Activated CD8-positive, alpha-beta memory T cell treated with anti-CD3 and anti-CD28 coated beads for 4 hours (primary cell): Measurements from ENCODE around the gene ZNF415.
"Not testable (repeated sequence)": the region's sequence is repeated elsewhere in the genome, so short reads cannot be mapped to it uniquely, and the experiment has no call there.

Source experiments
- DNase-seq, 2 donors: peaks; one replicate each; pipeline ENCODE4 v3.0.0-alpha.2; 2020; ENCODE audit warnings: low read depth in 2 of 2

ZNF415 gene

DNA sequence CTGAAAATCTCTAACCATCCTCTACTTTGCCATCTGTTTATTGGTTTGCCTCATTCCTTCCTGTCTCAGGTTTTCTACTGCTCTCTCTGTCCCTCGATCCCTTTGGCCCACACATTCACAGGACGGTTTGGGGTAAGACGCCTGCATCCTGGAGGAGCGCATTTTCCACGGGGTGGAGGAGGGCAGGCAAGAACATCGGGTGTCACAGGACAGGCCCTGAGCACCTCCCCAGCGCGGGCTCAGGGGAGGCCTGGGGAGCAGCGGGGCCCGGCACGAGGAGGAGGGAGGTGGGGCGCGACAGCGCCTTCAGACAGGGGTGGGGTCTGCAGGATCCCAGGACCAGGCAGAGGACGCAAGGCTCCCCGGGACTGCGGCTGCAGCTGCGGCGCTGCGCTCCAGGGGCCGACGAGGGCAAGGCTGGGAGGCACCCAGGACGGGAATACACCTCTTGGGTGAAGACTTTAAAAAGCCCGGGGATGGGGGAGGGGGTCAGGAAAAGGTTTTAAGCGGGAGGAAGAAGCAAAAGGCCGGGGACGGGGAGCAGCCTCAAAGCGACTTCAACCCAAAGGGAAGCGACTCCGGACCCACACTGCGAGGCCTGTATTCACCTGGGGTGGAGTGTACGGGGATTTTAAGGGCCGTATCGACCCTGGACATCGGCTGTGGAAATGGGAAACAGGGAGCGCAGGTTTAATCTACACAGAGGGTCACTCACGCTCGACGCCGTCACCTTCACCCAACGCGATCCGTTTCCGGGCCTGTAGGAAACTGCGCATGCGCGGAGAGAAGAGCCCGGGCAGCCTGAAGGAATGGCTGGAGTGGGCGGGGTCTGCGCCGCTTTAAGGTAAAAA lies at the start of gene ZNF415:
TSS of gene ZNF415 (minus strand) at position 770 of the 851 bp plus-strand sequence. CDS start 10,234 bp downstream, outside the sequence.
- peak in 1 of 2 donors; percentile 7 for DNase-seq

DNA sequence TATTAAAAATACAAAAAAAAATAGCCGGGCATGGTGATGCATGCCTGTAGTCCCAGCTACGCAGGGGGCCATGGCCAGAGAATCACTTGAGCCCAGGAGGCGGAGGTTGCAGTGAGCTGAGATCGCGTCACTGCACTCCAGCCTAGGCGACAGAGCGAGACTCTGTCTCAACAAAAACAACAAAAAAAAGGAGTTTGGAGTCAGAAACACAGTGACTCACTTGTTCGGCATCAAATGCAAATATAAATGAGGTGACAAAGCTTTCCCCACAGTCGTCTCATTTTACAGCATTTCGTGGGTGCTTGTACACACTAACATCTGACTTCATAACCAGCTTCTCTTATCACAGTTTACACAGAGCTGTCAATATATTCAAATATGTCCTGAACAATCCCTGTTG lies 49.5 kb upstream of the ZNF415 start:
- DNase-seq: no peak

DNA sequence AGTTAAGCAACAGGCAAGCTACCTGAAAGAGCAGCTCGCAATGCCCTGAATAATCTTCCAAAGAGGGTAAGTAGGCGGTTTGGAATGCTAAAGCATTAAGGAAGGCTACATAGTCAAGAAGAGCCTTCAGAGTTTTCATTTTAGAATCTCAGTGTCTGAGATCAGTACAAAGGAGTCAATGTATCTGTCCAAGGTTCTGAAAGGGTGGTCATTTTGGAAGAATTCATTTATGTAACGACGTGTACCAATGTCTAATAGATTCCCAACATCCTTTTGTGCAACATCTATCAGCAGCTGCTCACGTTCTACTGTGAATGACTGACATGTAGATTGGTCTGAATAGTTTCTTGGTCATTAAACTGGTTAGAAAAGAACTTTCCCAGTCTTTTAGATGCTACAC lies 45.3 kb upstream of the ZNF415 start:
- no peak for DNase-seq

DNA sequence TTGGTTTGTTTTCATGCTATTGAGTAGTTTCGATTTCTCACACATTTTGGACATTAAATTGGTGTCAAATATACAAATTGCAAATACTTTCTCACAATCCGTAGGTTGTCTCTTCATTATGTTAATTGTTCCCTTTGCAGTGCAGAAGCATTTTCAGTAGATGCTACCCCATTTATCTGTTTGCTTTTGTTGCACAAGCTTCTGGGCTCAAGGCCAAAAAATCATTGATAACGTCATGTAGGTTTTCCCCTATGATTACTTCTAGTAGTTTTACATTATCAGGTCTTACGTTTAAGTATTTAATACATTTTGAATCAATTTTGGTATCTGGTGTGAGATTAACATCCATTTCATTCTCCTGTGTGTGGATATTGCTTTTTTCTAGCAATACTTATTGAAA lies 40.2 kb upstream of the ZNF415 start:
- DNase-seq: no peak

DNA sequence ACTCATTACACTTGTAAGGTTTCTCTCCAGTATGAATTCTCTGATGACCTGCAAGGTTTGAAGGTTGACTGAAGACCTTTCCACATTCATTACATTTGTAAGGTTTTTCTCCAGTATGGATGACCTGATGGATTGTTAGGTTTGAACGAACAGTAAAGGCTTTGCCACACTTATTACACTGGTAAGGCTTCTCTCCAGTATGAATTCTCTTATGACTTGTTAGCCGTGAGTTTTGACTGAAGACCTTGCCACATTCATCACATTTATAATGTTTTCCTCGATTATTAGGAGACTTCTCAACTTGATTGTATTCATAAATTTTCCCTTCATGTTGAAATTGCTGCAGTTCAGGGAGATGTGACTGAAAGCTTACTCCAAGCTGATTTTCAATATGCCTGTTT lies 33.0 kb upstream of the ZNF415 start:
- DNase-seq: no peak

DNA sequence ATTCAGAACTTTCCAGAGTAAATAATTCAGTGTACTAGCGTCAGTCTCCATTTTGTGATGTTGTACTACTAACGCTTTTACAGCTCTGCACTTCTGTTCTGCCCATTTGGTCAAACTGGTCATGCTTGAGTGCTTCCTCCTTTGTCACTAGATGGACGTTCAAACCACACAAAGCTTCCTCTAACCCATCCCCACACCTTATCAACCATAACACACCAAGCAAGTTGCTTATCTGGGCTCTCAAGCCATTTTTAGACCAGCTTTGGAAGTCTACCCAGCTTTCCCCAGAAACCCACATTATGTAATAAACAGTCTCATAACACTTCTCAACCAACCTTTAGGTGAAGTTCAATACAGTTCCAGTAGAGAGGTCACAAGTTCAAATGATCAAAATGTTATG lies 28.4 kb upstream of the ZNF415 start:
- DNase-seq: no peak

DNA sequence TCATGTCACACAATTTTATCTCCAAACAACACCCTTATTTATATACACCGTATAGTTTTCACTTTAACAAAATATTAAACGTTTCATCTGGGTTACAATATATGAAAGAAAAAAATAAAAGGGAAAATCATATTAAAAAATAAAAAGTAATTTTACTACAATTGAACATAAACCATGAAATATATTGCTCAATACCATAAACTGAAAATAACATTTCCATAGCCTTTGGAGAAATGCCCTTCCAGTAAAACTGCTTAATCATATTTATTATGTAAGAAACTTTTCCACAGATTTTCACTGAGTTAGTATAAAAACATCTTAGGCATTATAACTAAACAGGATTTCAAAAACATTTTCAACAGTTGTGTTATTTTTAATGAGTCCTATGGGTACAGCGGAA lies 27.6 kb upstream of the ZNF415 start:
- no peak for DNase-seq

DNA sequence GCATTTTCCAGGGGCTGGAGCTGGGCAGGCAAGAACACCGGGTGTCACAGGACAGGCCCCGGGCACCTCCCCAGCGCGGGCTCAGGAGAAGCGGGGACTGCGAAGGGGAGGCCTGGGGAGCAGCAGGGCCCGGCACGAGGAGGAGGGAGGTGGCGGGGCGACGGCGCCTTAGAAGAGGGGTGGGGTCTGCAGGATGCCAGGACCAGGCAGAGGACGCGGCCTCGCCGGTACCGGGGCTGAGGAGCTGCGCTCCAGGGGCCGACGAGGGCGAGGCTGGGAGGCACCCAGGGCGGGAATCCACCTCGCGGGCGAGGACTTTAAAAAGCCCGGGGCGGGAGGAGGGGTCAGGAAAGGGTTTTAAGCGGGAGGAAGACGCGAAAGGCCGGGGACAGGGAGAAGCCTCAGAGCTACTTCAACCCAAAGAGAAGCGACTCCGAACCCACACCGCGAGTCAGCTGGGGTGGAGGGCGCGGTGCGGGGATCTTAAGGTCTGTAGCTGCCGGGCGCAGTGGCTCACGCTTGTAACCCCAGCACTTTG lies 25.5 kb upstream of the ZNF415 start:
- DNase-seq: peak in 1 of 2 donors; percentile 6

DNA sequence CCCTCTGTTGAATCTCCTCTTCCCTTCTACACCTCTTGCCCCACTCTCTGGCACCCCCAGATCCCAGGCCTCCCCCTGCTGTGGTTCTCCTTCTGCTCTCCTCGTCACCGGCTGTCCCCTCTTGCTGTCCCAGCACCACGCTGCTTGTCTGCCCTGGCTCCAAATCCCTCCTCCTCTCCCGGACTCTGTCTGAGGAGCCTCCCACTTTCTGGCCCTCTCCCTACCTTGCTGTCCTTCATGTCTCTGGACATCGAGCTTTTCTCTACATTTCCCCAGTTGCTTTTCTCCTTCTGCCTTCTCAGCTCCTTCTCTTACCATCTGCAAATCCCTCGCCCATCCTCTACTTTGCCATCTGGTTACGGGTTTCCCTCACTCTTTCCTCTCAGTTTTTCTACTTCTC lies 24.9 kb upstream of the ZNF415 start:
- DNase-seq: no peak

DNA sequence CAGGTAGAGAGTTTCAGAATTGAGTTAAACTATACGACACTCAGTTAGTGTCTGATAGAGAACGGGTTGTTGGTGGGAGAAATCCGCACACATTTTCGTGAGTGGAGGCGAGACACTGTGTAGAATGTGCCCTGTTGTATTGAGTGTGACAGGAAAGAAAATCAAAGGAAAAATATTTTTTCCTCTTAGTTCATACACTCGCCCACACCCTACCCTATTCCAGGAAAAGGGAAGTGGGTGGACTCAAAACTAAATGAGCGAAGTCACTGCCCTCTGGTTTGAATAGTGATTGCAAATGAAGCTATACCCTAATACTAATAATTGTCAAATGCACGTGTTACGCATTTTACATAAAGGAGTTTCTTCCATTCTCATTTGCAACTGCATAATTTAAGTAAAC lies 24.1 kb upstream of the ZNF415 start:
- DNase-seq: no peak

DNA sequence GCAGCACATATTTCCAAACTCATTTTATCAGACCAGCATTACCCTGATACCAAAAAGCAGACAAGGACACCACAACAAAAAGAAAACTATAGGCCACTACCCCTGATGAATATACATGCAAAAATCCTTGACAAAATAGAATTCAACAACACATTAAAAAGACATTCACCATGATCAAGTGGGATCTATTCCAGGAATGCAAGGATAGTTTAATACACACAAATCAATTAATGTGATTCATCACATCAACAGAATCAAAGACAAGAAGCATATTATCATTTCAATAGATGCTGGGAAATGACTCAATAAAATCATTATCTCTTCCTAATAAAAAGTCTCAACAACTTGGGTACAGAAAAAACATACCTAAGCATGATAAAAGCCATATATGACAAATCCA lies 14.9 kb upstream of the ZNF415 start:
- no peak for DNase-seq

DNA sequence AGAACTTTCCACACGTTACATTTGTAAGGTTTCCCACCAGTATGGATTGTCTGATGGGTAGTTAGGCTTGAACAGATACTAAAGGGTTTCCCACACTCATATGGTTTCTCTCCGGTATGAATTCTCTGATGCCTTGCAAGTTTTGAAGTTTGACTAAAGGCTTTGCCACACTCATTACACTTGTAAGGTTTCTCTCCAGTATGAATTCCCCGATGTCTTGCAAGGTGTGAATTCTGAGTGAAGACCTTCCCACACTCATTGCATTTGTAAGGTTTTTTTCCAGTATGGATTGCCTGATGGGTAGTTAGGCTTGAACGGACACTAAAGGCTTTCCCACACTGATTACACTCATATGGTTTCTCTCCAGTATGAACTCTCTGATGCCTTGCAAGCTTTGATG lies 7.6 kb upstream of the ZNF415 start:
- DNase-seq: no peak

DNA sequence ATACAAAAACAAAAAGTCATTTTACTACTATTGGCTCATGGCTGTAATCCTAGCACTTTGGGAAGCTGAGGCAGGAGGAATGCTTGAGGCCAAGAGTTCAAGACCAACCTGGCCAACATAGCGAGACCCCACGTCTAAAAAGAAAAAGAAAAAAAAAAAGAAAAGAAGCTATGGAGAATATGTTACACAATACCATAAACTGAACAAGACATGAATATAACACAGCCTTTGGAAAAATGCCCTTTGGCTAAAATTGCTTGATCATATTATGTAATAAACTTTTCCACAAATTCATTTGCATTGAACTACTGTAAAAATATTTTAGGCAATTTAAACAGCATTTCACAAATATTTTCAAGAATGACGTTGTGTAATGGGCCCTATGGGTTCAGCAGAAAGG lies 3.7 kb upstream of the ZNF415 start:
- no peak for DNase-seq

DNA sequence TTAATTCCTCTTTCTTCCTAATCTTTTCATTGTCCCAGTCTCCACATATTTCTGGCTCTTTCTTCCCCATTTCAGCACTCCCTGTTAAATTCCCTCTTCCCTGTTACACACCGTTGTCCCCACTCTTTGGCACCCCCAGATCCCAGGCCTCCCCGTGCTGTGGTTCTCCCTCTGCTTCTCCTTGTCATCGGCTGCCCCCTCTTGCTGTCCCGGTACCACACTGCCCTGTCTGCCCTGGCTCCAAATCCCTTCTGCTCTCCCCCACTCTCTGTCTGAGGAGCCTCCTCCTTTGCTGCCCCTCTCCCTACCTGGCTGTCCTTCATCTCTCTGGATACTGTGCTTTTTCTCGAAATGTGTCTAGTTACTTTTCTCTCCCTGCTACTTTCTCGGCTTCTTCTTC lies 983 bp downstream of the ZNF415 start:
- no peak for DNase-seq

DNA sequence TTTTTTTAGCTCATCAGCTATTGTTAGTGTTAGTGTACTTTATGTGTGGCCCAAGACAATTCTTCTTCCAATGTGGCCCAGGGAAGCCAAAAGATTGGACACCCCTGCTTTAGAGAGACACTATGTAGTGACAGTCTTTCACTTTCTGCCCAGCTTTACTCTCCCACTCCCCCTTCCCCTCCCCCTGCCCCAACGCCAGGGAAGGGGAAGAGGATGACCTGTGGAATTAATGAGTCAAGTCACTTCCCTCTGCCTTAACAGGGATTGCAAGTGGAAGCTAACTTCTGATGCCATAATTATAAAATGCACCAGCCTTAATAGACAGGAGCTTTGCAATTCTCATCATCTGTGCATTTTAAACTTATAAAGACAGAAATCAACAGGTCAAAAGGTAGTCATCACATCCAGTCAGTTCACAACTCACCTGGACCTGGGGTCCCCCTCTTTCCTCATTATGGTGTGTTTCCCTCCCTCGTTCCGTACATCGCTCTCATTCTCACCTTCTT lies 1.6 kb downstream of the ZNF415 start:
- DNase-seq: no peak

DNA sequence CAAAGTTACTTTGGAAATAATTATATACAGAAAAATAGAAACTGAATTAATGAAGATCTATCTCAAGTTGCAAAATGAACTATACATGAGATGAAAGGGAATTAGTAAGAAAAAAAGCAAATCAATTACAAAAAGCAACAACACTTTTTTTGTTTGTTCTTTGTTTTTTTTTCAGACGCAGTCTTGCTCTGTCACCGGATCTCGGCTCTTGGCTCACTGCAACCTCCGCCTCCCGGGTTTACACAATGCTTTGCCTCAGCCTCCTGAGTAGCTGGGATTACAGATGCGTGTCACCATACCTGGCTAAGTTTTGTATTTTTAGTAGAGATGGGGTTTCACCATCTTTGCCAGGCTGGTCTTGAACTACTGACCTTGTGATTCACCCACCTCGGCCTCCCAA lies 2.2 kb downstream of the ZNF415 start:
- no peak for DNase-seq

DNA sequence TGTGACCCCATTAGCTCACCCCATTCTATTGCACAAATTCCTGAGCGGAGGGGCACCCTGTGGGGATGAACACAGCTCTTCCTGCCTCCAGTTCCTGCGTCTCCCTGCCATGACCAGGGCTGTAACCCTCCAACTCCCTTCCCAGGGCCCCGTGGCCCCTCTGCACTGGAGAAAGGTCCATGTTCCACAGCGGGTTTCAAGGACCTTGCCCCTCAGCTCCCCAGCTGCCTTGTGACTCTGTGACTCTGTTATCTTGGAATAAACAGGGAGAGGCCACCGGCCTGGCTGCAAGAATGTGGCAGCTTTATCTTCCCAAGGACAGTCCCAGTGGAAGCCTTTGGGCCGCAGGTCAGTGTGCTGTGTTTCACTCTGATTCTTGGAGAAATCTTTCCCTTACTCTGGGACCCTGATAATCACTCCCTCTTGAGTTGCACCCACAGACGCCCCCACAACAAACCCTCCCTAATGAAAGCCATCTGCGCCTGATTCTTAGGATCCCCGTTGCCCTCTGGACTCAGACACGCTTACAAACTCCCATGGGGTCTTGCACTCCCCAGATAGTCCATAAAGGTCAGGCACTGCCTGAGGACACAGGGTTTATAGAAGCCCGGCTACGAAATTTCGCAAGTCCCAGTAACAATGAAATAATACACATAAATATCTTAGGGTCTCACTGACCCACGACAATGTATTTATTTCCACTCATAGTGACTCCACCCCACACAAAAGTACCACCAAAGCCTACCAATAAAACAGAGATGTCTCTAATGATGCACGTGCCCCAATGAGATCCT lies 5.8 kb downstream of the ZNF415 start:
- not testable (repeated sequence) for DNase-seq

DNA sequence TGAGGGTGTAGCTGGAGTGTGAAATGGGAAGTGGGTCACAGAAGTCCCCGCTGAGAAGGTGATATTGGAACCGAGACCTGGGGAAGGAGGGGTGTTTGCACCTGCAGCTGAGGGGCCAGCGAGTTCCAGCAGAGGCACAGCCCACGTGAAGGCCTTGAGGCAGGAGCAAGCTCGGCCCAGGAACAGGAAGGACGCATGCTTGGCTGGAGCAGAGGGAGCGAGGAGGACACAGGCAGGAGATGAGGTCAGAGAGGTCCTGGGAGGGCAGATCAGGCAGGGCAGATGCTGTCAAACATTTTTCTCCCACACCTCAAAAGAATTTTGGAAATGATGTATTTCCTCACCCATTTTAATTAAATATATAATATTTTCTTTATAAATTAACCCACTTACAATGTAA lies 9.3 kb downstream of the ZNF415 start:
- no peak for DNase-seq

DNA sequence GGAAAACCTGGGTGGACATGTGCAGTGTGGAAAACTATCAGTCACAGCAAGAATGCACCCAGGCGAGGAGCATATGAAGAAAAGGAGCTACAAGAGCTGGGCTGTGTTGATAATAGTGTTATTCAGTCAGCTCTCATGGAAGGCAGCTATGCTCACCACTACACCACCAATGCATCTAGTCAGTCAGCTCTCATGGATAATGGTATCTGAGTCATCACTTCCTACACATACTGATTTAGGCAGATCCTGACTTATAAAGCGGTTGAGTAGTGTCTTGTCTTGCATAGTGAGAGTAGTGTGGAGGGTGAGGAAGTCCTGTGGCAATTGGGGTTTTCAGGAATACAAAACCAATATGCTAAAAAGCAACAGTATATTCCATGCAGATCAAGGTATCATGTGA lies 20.4 kb downstream of the ZNF415 start:
- no peak for DNase-seq

DNA sequence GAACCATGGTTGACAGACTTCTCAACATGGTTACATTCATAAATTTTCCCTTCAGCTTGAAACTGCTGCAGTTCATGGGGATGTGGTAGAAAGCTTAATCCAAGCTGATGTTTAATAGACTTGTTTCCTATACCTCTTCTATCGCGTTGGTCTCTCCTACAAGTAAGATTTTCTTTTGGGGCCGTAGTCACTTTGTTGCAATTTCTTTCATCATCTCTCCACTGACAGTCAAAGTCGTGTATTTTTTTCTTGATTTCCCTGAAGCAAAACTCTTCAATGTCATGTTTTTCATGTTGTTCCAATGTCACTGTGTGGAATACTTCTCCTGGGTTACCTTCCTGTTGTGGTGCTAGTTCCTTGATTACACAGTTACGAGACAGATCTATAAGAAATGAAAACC lies 23.2 kb downstream of the ZNF415 start:
- DNase-seq: no peak

DNA sequence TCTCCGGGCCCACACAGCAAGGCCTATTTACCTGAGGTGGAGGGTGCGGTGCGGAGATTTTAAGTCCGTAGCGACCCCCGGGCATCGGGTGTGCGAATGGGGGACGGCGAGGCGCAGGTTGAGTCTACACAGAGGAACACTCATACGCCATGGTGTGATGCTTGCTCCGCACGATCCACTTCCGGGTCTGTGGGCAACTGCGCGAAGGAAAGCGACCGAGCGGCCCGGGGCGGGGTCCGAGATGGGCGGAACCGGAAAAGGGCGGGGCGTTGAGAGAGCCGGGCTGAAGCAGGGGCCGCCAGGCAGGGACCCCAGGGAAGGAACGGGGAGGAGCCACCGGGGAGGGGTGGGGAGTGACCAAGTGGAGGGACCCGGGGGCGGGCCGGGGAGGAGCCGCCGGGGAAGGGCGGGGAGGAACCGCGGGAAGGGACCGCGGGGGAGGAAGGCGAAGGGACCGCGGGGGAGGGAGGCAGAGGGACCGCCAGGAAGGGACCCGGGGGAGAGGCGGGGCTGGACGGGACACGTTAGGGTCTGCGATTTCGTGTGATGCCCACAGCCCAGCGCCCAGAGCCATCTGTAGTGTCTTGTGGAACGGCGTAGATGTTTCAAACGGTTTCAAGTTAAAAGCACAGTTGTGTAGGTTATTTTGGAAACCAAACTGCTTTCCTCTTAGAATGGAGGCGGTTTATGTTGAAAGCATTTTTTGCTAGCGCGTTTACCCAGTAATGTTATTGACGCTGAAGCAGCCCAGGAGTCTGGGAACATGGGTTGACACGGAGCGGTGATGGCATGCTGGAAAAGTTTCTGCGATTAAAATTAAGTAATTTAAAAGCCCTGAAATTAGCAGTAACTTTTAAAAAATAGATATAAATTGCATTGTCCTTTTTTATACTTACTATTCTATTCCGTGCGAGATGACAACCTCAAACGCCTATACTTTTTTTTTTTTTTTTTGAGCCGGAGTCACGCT lies 29.2 kb downstream of the ZNF415 start, which contains the start of gene ZNF160:
TSS of gene ZNF160 (minus strand) at position 189 of the 970 bp plus-strand sequence. CDS start 17,146 bp downstream, outside the sequence.
- peak; percentile 98 to 99 for DNase-seq
